Measurements from ENCODE around the gene ATP6V1C2.

DNA sequence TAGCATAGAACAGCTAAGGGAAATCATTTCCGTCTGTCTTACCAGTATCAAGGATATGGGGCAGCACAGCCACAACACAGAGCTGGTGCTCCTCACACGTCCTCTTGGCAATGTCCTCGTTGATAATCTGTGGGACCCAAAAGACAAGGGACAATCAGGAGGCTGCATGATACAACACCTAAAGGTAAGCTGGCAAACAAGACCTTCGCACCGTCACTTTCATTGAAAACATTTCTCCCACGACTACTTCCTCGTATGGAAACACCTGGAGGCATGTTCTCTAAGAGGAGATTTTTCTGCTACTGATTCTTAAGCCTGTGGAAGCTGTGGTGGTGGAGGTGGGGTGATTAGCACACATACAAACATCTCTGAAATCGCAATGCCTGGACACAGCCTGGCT lies 67.4 kb downstream of the ATP6V1C2 start:
- TF ChIP-seq, protein P1, sequence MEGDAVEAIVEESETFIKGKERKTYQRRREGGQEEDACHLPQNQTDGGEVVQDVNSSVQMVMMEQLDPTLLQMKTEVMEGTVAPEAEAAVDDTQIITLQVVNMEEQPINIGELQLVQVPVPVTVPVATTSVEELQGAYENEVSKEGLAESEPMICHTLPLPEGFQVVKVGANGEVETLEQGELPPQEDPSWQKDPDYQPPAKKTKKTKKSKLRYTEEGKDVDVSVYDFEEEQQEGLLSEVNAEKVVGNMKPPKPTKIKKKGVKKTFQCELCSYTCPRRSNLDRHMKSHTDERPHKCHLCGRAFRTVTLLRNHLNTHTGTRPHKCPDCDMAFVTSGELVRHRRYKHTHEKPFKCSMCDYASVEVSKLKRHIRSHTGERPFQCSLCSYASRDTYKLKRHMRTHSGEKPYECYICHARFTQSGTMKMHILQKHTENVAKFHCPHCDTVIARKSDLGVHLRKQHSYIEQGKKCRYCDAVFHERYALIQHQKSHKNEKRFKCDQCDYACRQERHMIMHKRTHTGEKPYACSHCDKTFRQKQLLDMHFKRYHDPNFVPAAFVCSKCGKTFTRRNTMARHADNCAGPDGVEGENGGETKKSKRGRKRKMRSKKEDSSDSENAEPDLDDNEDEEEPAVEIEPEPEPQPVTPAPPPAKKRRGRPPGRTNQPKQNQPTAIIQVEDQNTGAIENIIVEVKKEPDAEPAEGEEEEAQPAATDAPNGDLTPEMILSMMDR (IDR thresholded peaks at IDR 0.05), result no peak
- TF ChIP-seq POLR2A (IDR thresholded peaks at IDR 0.05), result no peak
